HFF-Myc (cell line): ENCODE results near the gene ADAMTS19.

Experiments used
- DNase-seq: peaks from one replicate; pipeline ENCODE4 v3.0.0-alpha.2; 2011; ENCODE audit warnings: low read depth; ENCODE audit errors: extremely low read depth
- H3K4me3 ChIP-seq: replicated peaks from 2 replicates; pipeline ENCODE4 v1.5.1; 2011; ENCODE audit warnings: low read depth, mild to moderate bottlenecking, control low read depth, low read length
- CTCF ChIP-seq: IDR thresholded peaks from 2 replicates; pipeline ENCODE4 v1.5.1; 2012; ENCODE audit warnings: mild to moderate bottlenecking, low read depth, low read length, control low read depth; ENCODE audit errors: missing control alignments

ADAMTS19 gene

DNA sequence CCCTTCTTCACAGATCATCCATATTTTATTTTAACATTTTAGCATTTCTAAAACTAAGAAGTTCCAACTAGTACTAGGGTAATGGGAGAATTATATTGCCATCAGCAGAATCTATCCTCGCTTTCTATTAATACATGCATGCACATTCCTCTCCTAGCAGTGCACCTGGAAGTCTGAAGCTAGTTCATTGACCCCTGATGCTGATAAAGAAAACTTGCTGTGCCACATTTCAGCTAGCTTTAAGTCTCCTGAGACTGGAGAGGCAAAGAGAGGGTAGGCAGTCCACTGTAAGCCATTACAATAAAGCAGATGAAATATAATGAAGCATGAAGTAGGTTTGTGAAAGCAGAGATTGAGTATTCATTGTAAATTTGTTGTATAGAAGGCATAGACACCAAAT is 303.6 kb downstream of the ADAMTS19 start:
- DNase-seq = no peak
- TF ChIP-seq CTCF = no peak

DNA sequence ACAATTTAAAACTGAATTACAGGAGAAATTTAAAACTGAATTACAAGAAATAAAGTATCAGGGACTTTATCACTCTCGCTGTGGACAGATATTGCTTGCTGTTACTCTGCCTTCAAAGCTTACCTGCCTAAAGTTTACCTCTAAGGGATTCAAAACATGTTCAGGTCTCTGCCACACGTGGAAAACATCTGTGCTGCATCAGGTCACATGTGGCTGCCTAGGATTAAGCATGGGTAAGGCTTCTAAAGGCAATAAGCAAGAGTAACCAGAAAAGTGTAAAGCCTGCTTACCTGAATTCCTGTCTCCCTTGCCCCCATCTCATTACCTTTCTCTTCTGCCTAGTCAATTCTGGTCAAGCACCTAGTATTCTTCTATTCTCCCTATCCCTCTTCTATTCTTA is 306.7 kb downstream of the ADAMTS19 start:
- TF ChIP-seq CTCF = no peak
- DNase-seq = no peak
- no peak overlapping the region for H3K4me3 ChIP-seq

More for the DNA sequence above, 303.6 kb downstream of the ADAMTS19 start:
- no peak overlapping the region for H3K4me3 ChIP-seq

GRCh38 chr5:129767927-129768380 is 307.9 kb downstream of the ADAMTS19 start:
- peak; percentile 90 for DNase-seq
- peak; percentile 98 for TF ChIP-seq CTCF
- H3K4me3 ChIP-seq = no peak overlapping the region

- H3K4me3 ChIP-seq = no peak overlapping the region
- no peak for DNase-seq
- TF ChIP-seq CTCF = no peak
Measured at GRCh38 chr5:129768735-129769134, 308.6 kb downstream of the ADAMTS19 start.

DNA sequence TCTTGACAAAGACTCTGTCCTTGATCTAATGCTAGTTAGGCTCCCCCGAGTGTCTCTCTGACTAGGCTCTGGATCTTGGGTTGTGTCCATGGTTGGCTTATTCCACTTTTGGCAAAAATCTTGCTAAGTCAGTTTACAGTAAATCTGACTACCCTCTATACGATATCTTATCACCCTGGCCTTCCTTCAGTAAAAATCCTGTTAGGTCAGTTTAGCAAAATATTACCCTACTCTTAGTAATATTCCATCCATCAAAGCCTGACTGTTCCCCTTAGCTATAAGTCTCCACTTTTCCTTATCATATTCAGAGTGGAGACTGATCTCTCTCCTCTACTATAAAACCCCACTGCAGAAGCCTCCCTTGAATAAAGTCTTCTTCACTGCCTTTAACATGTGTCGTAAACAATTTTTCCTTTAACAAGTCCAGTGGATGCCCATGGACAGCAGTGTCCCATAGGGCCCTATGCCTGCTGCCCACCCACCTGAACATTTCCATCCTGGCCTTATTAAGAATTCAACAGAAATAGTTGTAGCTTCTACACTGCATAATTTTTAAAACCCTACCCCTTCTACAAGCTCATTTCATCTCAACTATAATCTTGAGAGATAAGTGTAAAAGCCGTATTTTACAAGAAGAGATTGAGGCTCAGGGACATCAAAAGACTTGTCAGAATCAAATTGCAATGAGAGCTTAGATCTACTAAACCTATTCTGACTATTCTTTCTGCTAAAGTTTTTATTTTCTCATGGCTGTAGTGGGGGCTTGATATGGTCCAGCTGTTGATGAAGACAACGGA is 310.1 kb downstream of the ADAMTS19 start:
- no peak overlapping the region for H3K4me3 ChIP-seq
- TF ChIP-seq CTCF = no peak
- no peak for DNase-seq

- no peak for DNase-seq
- peak; percentile 73 for TF ChIP-seq CTCF
- H3K4me3 ChIP-seq = no peak overlapping the region
Measured at GRCh38 chr5:129771058-129771838, 311.1 kb downstream of the ADAMTS19 start.
